HG03064 (cell line): Measurements from ENCODE around the gene FKBP15.
A peak's percentile ranks its signal among the peaks of the same experiment; 100 is the strongest.
"Not testable (repeated sequence)": the region's sequence is repeated elsewhere in the genome, so short reads cannot be mapped to it uniquely, and the experiment has no call there.

Experiments
- ATAC-seq: cut with Tn5 transposase; IDR thresholded peaks from one replicate; pipeline ENCODE4 v1.9.1; 2021; ENCODE audit warnings: low read depth; ENCODE audit not compliant: unreplicated experiment

Gene FKBP15

DNA sequence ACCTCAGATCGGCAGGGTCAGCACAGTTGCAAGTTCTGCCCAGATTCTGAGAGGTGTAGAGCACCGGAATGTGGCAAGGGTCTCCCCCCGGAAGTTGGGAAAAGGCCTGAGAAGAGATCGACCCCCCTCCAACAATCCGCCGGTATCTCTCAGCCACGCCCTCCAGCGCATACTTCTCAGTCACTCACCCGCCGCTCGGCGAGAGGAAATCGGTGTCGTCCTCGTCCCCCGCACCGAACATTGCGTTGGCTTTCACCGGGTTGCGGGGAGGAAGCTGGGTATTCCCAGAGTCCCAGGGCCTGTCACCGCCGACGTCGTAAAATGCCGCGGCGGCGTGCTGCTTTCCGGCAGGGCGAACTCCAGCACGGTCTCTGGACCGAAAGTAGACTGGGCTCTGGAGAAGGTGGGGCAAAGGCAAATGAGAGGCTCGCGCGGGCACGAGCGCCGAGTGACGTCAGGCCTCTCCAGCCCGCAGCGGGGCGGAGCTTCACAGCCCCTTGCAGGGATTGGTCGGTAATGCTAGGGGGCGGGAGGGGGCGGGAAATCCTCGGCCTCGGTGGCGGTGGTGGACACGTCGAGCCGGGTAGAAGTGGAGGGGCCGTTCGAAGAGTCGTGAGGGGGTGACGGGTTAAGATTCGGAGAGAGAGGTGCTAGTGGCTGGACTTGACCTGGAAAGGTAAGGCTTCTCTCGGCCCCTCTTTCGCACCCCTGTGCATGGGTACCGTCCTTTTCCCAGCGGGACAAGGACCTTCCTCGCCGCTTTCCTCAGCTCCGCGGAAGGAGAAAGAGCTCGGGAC, at the start of gene FKBP15, which contains the start of gene SLC31A1:
FKBP15 (minus strand) TSS at position 275 of the 797 bp plus-strand sequence; CDS start at position 241, 34 bp downstream.
SLC31A1 (plus strand) TSS at position 542 of the 797 bp plus-strand sequence. CDS start 34,605 bp downstream, outside the sequence.
- ATAC-seq: peak; percentile 72

DNA sequence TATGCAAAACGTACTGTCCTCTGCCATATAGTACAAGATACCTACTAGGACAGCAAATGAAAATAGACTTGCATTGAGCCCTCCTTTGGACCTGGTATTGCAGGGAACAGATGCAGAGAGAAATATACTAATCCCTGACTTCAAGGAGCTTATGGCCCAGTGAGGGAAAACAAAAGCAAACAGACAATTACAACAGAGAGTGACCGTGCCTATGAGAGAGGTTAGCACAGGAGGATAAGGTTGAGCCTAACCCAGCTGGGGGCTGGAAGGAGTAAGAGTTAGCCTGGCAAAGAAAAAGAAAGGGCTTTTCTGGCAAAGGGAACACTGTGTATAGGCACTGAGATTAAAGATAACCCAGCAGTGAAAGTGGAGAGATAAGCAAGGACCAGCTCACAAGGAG, 48.8 kb upstream of the FKBP15 start:
- no peak for ATAC-seq

GRCh38 chr9:113269355-113269754, 48.3 kb upstream of the FKBP15 start:
- no peak for ATAC-seq

GRCh38 chr9:113267911-113268566, 47.0 kb upstream of the FKBP15 start:
- no peak for ATAC-seq

GRCh38 chr9:113266174-113266573, 45.1 kb upstream of the FKBP15 start:
- no peak for ATAC-seq

- no peak for ATAC-seq
These were observed 41.0 kb upstream of the FKBP15 start for GRCh38 chr9:113261917-113262671.

GRCh38 chr9:113258282-113258681, 37.2 kb upstream of the FKBP15 start:
- no peak for ATAC-seq

GRCh38 chr9:113257863-113258262, 36.8 kb upstream of the FKBP15 start:
- no peak for ATAC-seq

DNA sequence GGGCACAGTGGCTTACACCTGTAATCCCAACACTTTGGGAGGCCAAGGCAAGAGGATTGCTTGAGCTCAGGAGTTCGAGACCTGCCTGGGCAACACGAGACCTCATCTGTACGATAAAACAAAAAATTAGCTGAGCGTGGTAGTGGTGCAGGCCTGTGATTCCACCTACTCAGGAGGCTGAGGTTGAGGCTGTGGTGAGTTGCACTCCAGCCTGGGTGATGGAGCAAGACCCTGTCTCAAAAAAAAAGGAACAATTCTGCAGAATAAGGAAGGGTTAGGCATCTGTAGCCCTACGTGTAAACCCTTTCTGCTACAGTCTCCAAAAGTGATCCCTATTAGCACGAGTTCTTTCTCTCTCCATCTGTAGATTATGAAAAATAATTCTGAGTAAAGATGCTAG, 34.4 kb upstream of the FKBP15 start:
- ATAC-seq: no peak

GRCh38 chr9:113254991-113255390, 33.9 kb upstream of the FKBP15 start:
- ATAC-seq: no peak

GRCh38 chr9:113250807-113251206, 29.7 kb upstream of the FKBP15 start:
- ATAC-seq: no peak

- ATAC-seq: not testable (repeated sequence)
These were observed 28.6 kb upstream of the FKBP15 start for GRCh38 chr9:113249661-113250060.

- ATAC-seq: no peak
These were observed 26.6 kb upstream of the FKBP15 start for GRCh38 chr9:113247640-113248039.

- ATAC-seq: no peak
These were observed 25.9 kb upstream of the FKBP15 start for GRCh38 chr9:113246928-113247327.

- ATAC-seq: no peak
These were observed 24.8 kb upstream of the FKBP15 start for GRCh38 chr9:113245894-113246293.

GRCh38 chr9:113244556-113244955, 23.5 kb upstream of the FKBP15 start:
- no peak for ATAC-seq

- no peak for ATAC-seq
These were observed 20.1 kb upstream of the FKBP15 start for GRCh38 chr9:113241161-113241560.

- no peak for ATAC-seq
These were observed 17.8 kb upstream of the FKBP15 start for GRCh38 chr9:113238859-113239232.

GRCh38 chr9:113238202-113238858, 17.3 kb upstream of the FKBP15 start:
- no peak for ATAC-seq

GRCh38 chr9:113237026-113237425, 15.9 kb upstream of the FKBP15 start:
- ATAC-seq: no peak
